ENCODE measurements around the gene CNTNAP5.

The CNTNAP5 gene

DNA sequence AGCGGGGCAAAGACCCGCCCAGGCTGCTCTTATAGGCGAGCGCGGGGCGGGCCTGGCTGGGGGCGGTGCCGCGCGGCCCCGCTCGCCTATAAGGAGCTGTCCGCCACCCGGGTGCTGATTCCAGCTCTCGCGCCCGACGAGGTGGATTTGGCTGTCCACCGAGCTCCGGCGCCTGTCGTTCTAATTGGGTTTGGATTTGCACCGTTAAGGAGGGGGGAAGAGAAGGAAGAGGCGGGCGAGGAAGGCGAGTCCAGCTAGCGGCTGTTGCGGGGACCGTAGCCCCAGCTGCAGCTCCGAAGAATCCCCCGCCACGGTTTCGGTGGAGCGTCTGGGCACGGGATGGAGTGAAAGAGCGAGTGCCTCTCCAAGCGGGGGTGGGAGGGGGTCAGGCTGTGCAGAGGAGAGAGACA lies at the start of gene CNTNAP5:
CNTNAP5 (plus strand) TSS at position 117 of the 410 bp plus-strand sequence. CDS start 364 bp downstream, outside the sequence.
- no peak for DNase-seq (ENCODE audit: low spot score)
- Histone ChIP-seq H3K4me3 (no peak within 1 kb of the TSS), H3K27ac (no peak within 1 kb of the TSS)
- TF ChIP-seq, protein P1, sequence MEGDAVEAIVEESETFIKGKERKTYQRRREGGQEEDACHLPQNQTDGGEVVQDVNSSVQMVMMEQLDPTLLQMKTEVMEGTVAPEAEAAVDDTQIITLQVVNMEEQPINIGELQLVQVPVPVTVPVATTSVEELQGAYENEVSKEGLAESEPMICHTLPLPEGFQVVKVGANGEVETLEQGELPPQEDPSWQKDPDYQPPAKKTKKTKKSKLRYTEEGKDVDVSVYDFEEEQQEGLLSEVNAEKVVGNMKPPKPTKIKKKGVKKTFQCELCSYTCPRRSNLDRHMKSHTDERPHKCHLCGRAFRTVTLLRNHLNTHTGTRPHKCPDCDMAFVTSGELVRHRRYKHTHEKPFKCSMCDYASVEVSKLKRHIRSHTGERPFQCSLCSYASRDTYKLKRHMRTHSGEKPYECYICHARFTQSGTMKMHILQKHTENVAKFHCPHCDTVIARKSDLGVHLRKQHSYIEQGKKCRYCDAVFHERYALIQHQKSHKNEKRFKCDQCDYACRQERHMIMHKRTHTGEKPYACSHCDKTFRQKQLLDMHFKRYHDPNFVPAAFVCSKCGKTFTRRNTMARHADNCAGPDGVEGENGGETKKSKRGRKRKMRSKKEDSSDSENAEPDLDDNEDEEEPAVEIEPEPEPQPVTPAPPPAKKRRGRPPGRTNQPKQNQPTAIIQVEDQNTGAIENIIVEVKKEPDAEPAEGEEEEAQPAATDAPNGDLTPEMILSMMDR (IDR thresholded peaks at IDR 0.05): no peak

DNA sequence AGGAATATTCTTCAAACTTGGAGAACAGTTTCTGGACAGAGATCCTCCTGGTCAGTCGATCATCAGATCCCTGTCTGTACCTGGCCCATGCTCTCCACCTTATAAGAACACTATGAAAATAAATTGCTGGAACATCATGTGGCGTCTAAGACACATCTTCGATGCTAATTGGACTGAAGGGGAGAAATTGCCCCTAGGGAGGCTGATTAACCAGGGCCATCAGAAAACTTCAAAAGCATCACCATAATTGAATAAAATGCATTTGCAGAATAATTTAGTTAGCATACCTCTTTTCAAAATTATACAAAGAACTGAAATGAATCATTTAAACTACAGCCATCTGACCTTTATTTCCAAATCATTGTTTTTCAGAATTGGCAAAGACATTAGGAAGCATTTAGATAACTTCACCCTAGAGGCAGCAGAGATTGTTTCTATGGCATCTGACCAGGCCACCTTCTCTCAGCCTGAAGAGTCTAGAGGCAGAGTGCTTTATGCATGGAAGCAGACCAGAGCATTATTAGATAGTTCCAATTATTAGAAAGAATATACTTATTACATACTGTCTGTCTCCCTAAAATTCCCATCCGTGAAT lies 48.9 kb upstream of the CNTNAP5 start:
- DNase-seq (ENCODE audit: low spot score): no peak
- TF ChIP-seq, protein P1 (IDR thresholded peaks at IDR 0.05): no peak
- Histone ChIP-seq H3K4me3 (no peak overlapping the region), H3K27ac (no peak overlapping the region)

DNA sequence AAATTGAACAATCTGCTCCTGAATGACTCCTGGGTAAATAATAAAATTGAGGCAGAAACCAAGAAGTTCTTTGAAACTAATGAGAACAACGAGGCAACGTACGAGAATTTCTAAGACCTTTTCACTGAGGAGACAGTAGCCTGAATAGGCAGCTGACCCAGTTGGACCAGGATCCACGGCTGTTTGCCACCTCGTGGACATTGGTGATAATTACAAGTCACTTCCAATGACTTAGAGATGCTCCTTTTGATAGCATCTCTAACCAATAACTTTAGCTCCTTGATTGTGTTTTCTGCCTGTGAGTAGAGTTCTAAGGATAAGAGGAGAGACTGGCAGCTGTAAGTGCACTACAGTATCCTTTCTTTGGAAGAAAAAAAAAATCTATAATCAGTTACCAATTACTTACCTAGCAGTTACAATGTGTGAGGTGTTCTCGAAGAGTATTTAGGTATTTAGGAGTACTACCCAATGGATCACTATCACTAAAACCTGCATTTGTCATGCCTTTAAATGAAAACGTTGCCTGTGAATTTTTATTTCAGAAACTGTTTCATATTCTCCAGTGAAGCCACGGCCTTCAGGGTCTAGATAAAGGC lies 31.3 kb upstream of the CNTNAP5 start:
- Histone ChIP-seq H3K27ac (no peak overlapping the region), H3K4me3 (no peak overlapping the region)
- TF ChIP-seq, protein P1 (IDR thresholded peaks at IDR 0.05): peak; percentile 18
- DNase-seq (ENCODE audit: low spot score): no peak

DNA sequence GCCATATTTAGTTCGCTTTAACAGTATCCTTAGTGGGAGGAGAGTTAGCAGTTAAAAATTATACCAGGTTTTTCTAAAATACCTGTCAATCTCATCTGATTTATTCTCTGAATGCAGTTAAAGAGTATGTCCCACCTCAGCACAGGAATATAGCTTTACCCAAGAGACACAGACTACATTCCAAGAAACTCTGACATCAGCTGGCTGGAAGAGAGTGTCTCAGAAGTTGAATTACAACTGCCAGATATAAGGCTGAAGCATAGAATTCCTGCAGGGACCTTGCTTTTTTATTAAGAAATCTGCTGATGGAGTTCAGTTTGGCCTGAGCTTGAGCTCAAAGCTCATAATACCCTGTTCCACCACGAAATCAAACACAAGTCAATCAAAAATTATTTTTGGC lies 25.4 kb upstream of the CNTNAP5 start:
- DNase-seq (ENCODE audit: low spot score): no peak
- H3K4me3 ChIP-seq: no peak overlapping the region
- no peak overlapping the region for H3K27ac ChIP-seq
- TF ChIP-seq, protein P1 (IDR thresholded peaks at IDR 0.05): no peak

DNA sequence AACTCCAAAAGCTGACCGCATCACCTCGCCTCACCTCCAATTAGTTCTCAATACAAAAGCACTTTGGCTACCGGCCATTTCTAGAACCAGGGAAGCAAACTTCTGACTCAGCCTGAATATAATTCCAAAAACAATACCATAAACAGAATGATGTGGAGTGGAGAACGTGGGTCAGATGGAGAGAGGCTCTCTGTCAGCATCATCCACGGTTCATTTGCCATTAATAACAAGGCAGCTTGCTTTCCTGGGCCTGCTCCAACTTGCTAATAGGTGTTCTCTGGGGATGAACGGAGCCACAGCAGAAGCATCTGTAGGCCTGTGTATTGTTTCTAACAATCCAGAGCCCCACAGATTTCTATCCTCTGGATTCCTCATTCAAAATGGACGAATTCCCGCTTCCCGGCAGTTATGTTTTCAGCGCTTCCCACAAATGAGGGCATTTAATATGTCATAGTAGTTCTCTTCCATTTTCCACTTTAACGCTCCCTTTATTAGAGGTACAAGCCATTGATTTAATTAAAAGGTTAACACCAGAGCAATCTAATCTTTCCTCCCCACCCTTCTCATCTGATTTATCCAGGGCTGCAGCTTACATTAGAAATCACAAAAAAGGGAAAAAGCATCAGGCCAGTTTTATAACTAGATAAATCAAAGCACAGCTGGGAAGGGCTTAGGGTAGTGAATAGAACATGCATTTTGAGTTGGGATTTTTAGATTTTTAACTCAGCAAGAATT lies 23.2 kb upstream of the CNTNAP5 start:
- TF ChIP-seq, protein P1 (IDR thresholded peaks at IDR 0.05): no peak
- DNase-seq (ENCODE audit: low spot score): no peak
- Histone ChIP-seq H3K27ac (no peak overlapping the region), H3K4me3 (no peak overlapping the region)

DNA sequence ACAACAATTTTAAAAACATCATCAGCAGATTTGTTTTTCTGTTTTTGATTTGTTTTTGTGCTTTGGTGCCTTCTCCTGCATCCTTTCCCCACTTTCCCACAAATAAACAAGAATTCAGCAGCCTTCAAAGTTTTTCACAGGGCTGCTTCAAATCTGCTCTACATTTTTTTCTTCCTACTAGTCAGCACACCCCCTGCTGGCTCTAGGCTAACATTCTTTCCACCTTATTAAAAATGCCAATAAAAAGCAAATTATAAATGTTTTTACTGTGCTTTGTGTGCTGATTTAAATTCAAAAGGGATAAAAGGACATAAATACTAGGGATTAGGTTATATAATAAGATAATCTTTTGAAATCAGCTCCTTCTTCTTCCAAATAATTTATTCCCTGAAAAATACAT lies 6.2 kb upstream of the CNTNAP5 start:
- no peak overlapping the region for H3K4me3 ChIP-seq
- H3K27ac ChIP-seq: no peak overlapping the region
- no peak for DNase-seq (ENCODE audit: low spot score)
- TF ChIP-seq, protein P1 (IDR thresholded peaks at IDR 0.05): no peak

Measured in coronary artery (tissue), 2 donors.